Activated CD4-positive, alpha-beta T cell treated with anti-CD3 and anti-CD28 coated beads for 24 hours (primary cell): ENCODE data around the gene SGPL1.
"Not testable (repeated sequence)": the region's sequence is repeated elsewhere in the genome, so short reads cannot be mapped to it uniquely, and the experiment has no call there.

ENCODE experiments used
- DNase-seq, 2 donors: peaks; one replicate each; pipeline ENCODE4 v3.0.0-alpha.2; 2020; ENCODE audit warnings: low read depth in 2 of 2

Gene SGPL1

DNA sequence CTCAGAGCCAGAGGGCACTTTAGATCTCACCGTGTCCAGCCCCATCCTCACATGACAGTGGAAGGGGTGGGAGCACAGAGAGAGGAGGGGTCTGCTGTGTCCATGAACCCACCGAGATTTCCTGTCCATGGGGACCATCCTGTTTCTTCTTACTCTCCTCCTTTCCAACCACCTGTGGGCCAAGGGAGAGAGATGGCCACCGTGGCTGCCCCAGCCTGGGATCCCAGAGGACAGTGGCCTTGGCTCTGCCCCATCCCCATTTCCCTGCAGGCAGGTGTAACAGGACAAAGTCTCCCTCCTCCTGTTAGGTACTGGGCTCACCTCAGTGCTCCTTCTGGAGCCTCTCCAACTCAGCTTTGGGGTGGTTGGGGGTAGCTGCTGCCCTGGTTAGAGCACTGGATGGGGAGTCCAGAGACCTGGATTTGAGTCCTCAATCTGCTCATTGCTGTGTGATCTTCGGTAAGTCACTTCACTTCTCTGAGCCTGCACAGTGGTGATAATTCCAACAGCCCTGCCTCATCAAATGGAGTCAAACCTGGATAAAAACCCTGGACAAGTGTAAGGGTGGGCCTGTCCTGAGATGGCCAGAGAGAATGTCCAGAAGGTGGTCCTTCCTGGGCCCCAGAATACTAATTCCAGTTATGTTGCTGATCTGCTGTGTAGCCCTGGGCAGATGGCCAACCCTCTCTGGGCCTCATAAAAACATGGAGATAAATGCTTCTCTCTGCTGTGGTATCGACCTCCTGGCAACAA is 90.5 kb downstream of the SGPL1 start:
- no peak for DNase-seq

DNA sequence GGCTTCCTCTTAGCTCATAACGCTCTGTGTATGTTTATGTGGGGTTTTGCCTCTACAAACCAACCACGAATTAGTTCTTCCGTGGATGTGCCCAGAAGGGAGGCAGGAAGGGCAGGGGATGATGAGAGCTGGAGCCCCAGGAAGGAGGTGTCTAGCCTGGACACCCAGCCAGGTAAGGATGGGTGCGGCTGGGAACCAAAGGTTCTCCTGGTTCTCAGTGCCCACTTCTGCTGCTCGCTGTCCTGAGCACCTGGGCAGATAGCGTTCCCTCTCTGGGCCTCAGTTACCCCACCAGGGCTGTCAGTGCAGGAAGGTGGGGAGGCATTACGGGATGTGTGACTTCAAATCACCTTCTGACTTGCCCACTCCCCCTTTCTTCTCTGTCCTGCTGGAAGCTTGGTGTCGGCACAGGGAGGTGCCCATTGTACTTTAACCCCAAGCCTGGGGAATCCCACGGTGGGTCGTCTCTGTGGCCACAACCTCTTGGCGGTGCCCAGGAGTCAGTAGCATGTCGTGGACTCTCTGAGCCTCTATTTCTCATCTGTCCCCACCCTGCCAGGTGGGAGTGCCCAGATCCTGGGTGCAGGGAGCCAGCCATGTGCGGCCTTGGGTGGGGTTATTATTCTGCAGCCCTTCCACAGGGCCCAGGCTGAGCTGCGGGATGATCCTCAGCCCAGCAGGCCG is 91.3 kb downstream of the SGPL1 start:
- DNase-seq, result no peak

DNA sequence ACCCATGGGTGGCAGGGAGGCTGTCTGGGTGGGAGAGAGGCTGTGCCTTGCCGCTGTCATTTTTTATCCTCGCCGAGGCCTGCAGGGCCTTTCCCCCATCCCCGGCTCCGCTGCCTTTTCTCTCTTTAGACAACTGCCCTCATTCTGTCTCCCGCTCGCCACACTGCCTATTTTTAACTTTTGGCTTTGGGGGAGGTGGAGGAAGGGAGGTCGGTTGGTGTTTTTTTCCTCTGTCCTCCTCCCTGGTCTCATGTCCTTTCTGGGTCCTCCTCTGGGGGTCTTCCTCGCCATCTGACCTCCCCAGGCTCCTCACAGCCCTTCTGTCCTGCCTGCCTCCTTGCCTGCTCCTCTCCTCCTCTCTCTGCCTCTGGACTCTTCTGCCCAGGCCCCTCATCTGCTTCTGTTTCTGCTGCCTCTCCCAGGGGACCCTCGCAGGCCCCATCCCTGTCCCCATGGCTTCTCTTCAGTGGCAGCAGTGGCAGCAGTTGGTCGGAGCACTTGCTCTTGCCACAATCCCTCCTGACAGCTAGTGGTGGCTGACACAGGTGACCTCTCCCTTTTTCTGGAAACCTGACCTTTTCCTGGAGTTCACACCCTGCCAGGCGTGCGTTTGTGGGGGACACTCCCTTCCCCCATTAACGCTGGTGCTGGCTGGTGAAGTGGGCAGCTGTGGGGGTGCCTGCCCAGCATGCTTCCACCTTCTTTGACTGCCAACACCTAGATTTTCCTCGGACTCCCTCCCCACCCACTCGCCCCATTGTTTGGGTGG is 92.1 kb downstream of the SGPL1 start:
- no peak for DNase-seq

DNA sequence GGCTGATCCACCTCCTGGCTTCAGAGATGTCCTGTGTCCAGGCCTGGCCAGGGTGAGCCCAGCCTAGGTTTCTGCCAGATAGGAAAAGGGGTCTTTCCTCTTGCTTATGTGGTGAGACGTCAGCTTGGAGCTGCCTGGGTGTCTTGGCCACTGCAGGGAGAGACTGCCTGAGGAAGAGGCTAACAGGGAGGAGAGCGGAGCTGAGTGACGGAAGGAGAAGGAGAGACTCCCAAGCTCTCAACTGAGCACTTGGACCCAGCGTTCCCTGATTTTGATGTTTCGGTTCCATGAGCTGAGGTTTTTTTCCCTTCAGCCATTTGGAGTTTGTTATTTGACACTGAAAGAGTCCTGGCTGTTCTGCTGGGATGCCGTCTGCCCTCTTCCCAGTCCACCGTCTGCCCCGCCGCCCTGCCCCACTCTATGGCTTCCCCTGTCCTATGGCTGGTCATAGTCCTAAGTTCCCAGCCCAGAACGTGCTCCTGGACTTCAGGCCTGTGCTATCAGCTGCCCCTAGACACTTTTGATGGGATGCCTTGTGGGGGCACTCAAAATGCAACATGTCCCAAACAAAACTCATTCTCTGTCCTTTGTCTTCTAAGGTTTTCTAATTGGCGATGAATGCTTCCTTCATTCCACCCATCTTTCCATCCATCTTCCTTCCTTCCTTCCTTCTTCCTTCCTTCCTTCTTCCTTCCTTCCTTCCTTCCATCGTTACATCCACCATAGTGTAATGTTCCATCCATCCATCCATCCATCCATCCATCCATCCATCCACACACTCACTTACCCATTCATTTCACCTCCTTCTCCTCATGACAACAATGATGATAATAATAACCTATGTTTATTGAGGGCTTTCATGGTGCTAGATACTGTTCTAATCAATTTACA is 92.9 kb downstream of the SGPL1 start:
- no peak for DNase-seq

DNA sequence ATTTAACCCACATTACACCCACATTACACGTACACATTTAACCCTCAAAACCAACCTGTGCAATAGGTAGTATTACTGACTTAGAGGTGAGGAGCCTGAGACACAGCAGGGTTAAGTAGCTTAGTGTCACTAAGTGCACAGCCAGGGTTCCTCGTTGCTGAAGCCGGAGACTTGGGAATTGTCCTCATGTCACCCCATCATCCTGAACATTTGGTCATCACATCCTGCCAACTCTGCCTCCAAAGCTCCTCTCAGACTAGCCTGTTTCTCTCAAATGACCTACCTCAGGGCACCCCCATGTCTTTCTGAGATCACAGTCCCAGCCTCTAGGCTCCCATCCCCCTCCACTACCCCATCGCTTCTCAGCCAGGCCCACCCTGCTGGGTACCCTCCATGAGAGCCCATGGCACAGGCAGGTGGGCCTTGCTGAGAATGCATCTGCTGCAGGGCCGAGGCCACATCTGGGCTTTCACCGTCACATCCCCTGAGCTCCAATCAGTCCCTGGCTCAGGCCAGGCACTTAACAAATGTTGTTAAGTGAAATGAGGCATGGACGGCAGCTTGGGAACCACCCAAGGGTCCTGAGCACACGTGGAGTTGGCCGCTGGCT is 93.7 kb downstream of the SGPL1 start:
- DNase-seq, result no peak

DNA sequence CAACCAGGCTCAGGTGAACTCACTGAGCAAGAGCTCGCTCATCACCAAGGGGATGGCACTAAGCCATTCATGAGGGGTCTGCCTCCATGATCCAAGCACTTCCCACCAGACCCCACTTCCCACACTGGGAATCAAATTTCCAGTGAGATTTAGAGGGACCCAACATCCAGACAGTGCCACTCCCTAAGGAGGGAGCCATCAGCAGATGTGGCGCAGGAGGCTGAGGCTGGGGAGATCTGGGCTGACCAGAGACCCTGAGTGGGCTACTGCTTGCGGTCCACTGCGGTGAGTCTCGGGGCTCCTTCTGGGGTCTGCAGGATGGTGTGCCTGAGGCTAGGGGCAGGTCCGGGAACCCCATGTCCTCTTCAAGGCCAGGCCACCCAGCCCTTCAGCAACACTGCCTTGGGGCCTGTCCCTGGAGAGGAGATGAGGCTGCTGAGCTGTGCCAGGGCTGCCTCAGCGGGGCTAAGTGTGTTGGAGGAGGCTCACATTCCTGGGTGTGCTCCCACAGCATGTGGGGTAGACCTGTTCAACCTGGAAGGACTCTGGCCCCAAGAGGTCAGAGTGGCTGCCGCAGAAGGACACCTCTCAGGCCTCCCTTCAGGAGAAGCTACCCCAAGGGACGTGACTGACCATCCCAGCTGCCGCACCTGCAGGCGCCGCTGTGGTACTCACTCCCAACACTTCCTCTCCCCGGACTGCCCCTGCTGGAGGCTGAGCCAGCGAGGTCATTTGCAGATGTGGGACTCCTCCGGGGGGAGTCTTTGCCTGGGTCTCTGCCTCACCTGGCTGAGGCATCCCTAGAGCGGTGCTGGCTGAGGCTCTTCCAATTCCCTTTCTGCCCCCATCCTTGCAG is 95.0 kb downstream of the SGPL1 start:
- DNase-seq, result no peak

DNA sequence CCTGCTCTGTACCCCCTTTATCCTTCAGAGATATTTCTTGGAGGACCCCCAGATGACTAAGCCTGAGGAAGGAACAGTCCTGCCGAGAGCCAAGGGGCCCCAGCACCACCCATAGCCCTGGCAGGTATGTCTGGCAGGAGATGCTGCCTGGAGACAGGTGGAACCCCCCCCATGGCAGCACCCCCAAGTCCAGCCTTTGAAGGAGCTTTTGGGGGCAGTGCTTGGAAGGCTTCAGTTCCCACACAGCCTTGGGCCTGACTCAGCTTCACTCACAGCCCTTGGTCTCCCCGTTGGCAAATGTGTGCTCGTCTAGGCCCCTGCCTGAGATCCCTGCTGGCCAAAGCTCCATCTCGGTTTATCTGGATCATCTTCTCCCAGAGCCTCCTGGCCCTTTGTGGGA is 95.6 kb downstream of the SGPL1 start:
- no peak for DNase-seq

DNA sequence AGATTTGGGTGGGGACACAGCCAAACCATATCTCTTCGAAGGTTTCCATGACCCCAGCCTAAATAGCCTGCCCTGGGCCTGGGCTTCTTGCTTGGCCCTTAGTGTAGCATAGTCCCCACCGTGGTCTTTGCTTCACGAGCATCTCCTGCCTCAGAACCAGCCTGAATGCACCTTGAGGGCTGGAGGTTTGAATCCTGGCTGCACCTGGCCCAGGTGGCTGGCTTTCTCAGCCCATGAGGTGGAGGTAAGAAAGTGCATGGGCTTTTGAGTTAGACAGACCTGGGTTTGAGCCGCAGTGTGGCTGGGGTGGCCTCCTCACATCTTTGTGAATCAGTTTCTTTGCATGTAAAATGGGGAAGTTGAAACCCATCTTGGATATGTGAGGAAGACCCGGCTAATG is 96.8 kb downstream of the SGPL1 start:
- no peak for DNase-seq

DNA sequence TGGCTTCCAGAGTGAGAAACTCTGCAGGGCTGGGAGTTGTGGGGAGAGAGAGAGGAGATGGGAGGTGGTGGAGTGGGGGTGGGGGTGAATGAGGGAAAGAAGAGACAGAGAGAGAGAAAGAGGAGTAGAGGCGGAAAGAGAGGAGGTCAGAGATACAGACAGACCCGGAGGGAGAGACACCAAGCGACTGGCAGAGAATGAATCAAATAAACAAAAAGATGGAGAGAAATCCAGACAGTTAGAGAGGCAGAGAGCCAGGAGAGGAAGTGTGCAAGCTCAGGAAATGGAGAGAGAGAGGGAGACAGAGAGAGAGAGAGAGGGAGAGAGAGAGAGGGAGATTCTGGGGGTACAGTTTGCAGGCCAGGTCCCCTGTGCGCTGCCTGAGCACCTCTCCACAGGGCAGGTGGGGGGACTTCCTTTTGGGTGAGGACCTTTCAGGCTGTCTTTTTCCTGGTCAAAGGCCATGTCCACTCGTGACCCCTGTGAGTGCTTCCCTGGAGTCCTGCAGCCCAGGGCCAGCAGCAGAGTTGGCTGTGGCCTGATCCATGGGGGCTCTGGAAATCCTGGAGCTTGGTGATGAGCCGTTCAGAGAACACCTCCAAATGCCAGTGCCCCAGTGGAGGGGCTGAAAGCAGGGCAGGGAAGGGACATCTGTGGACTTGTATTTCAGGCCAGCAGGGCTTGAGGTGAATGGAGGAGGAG is 97.6 kb downstream of the SGPL1 start:
- DNase-seq, result no peak

DNA sequence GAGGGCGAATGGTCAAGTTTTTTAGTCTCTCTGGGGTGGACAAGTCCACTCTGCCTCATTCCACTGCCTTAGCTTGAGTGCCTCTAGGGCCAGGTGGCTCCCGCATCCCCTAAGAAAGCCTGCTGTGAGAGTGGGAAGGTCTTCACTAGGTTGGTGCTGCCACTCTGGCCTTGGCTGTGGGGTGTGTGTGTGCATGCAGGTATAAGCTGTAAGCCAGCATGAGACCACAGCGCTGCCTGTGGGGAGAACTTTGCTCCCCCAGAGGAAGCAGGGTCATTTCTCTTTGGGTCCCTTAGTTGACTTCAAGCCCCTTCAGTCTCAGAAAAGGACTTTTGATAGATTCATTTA is 98.1 kb downstream of the SGPL1 start:
- DNase-seq, result no peak

DNA sequence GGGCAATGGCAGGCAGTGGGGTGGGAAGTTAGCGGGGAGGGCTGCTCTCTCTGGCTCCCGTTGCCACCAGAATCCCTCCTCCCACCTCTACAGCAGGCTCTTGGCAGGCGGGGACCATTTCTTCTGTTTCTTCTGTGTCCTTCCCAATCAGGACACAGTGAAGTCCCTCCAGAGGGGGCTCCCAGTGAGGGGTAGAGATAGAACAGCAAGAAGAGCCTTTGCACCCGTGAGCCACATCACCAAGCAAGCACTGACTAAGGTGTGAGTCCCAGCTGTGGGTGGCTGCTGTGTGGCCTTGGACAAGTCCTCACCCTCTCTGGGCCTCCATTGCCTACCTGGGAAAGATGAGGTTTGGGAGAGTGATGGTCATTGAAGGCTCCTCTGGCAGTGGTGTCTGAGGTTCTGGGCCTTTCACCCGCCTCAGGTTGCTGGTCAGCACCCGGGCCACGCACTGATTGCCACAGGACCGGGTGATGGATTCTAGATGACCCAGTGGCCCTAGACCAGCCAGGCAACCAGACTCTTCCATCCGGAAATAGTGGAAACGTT is 98.6 kb downstream of the SGPL1 start:
- DNase-seq, result no peak

DNA sequence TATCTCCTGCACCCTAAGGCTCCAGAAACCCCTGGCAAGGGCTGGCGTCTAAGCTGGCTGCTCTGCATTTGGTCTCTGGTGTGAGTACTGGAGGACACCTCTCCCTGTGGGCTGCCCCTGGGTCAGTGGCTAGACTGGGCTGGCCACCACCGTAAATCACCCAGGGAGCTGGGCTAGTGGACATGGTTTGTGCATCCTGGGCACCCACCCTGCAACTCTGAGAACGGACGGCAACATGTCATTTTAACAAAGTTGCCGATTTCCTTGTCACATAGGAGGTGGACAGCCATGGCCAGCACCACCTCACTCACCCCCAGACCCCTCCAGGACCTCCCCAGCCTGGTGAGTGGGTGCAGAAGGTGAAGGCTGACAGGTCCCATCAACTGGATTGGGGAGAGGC is 99.5 kb downstream of the SGPL1 start:
- DNase-seq, result no peak

DNA sequence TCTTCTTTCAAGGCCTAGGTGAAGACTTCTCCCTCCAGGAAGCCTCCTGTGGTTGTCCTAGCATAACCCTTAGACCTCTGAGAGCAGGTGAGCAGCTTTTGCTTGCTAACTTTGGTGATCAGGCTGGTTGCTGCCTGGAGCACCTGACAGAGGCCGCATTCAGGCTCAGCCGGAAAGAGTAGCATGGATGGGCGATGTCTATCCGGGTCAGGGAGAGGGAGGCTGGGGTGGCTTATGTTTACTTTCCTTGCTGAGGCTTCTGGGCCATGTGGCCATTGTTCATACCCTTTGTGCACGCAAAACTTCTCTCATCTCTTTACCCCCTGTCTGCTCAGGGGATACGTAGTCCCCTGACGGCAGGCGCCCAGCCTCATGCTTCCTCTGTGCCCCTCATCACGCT is 100.1 kb downstream of the SGPL1 start:
- no peak for DNase-seq

DNA sequence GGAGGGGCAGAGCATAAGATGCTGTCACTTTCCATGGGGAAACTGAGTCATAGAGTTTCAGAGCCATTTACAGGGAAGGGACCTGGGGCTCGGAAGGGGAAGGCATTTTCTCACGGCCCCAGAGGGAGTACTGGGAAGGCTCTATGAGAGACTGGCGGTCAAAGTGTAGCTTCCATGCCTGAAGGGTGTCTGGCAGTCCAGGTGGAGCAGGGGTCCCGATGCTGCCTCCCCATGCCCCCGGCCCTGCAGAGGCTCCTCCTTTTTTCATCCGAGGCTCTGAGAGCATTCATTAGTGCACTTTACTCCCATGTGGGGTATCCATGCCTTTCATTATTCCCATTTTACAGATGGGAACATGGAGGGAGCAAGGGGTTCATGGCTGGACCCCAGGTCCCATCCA is 100.5 kb downstream of the SGPL1 start:
- no peak for DNase-seq

DNA sequence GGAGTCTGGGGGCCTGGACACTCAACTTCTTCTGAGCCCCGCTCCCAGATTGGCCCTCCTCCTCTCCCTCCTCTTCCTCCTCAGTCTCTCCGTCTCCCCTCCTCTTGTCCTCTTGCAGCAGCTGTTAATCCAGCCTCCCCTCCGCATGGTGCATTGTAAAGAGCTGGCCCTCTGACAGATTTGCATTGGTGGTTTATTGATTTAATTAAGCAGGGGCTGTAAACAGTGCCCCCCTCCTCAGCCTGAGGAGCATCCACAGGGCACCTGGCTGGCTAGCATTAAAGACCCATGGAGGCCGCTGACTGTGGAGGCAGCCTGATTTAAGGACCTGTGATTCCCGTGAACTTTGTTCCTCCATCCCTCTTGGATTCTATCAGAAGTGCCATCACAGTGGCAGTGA is 101.5 kb downstream of the SGPL1 start:
- no peak for DNase-seq

DNA sequence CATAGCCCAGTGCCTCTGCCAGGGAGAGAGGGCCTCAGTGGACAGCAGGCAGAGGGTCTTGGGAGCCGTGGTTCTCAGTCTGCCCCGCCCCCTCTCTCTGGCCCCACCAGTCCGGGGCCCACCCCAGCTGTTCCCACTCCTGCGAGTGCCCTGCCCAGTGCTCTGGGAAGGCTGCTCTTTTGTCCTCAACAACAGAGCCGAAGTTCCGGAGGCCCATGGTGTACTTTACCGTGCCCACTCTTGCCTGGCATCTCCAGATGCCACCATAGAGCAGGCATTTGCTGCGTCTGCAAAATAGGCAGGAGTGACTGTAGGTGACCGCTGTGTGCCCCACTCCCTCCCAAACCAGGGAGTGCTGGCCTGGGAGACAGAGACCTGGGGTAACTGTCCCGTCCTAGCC is 101.9 kb downstream of the SGPL1 start:
- no peak for DNase-seq

DNA sequence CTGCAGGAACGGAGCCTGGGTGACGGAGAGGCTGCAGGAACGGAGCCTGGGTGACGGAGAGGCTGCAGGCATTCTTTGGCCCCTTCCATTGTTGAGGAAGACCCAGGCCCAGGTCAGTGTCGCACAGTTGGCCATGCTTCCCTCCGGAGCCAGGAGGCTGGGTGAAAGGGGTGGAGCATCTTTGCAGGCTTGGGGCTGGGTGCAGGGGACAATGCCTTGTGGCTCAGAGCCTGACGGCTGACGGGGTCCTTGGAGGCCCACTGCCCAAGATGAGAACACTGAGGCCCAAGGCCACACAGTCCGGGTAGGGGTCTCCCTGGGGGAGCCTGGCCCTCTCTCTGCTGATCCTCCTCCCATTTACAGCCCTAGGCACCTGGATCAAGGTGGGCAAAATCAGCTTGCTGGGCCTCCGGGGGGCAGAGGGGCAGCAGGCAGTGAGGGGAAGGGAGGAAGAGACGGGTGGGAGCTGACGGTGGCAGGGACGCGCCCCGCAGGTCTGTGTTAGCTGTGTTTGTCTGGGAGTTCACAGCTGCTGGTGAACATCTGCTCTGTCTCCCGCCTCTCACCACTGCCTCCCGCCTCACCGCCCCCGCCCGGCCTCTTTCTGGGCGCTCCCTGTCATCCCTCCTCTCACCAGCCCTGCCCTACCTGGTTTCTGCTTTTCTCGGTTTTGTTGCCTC is 103.2 kb downstream of the SGPL1 start:
- DNase-seq, result no peak

DNA sequence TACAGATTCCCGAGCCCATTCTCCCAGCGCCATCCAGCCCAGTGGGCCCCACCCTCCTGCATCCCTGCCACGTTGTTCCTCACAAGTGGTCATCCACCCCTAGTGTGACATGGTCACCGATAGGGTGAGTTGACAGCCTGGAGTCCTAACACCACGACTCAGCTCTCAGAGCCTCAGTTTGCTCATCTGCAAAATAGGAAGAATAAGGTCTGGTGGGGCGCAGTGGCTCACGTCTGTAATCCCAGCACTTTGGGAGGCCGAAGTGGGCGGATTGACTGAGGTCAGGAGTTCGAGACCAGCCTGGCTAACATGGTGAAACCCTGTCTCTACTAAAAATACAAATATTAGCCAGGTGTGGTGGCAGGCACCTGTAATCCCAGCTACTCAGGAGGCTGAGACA is 104.2 kb downstream of the SGPL1 start:
- not testable (repeated sequence) for DNase-seq

DNA sequence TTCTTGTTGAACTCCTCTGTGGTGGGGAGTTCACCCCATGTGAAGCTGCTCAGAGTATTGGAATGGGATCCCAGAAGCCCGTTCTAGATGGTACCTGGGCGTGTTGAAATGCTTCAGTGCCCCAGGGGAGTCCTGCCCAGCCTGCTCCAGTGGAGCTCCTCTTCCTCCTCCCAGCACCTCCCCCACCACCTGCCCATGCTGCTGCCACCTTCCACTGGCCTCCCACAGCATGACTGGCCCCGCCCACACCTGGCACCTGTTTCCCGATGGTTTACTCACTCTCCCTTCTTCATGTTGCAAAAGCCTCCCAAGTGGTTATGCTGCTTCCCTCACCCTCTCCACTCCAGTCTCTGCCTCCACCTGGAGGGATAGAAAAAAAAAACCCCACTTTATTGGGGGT is 104.8 kb downstream of the SGPL1 start:
- no peak for DNase-seq
